GM19397 (cell line): Measurements from ENCODE around the gene RHBDL3.
"Not testable (repeated sequence)": the region's sequence is repeated elsewhere in the genome, so short reads cannot be mapped to it uniquely, and the experiment has no call there.

Source experiments
- ATAC-seq: cut with Tn5 transposase; IDR thresholded peaks from one replicate; pipeline ENCODE4 v1.9.1; 2021; ENCODE audit warnings: mild to moderate bottlenecking, moderate library complexity; ENCODE audit not compliant: unreplicated experiment

The RHBDL3 gene

GRCh38 chr17:32323046-32323445 lies 57.4 kb downstream of the RHBDL3 start:
- no peak for ATAC-seq

GRCh38 chr17:32323811-32324491 lies 58.3 kb downstream of the RHBDL3 start:
- no peak for ATAC-seq

- ATAC-seq, result no peak
Observed at GRCh38 chr17:32327911-32328310, 62.3 kb downstream of the RHBDL3 start.

- no peak for ATAC-seq
Observed at GRCh38 chr17:32330147-32330546, 64.5 kb downstream of the RHBDL3 start.

GRCh38 chr17:32331243-32332040 lies 65.8 kb downstream of the RHBDL3 start:
- ATAC-seq, result no peak

- ATAC-seq, result no peak
Observed at GRCh38 chr17:32333187-32333586, 67.6 kb downstream of the RHBDL3 start.

- ATAC-seq, result no peak
Observed at GRCh38 chr17:32335046-32335445, 69.4 kb downstream of the RHBDL3 start.

- no peak for ATAC-seq
Observed at GRCh38 chr17:32335687-32336086, 70.1 kb downstream of the RHBDL3 start.

- ATAC-seq, result peak; percentile 12
Observed at GRCh38 chr17:32341141-32341856, 75.7 kb downstream of the RHBDL3 start.

GRCh38 chr17:32341857-32342602 lies 76.4 kb downstream of the RHBDL3 start, which contains the start of gene C17orf75:
TSS of gene C17orf75 (minus strand) at chr17:32342173. CDS start at chr17:32342139, 34 bp downstream.
- peak; percentile 82 for ATAC-seq

GRCh38 chr17:32342603-32343325 lies 77.1 kb downstream of the RHBDL3 start:
- no peak for ATAC-seq

- ATAC-seq, result no peak
Observed at GRCh38 chr17:32345951-32346600, 80.4 kb downstream of the RHBDL3 start.

- ATAC-seq, result no peak
Observed at GRCh38 chr17:32348483-32348800, 82.8 kb downstream of the RHBDL3 start.

GRCh38 chr17:32349503-32349853 lies 83.8 kb downstream of the RHBDL3 start:
- no peak for ATAC-seq

GRCh38 chr17:32349854-32350665 lies 84.4 kb downstream of the RHBDL3 start, which contains the start of gene ZNF207:
TSS of gene ZNF207 (plus strand) at chr17:32350157. CDS start at chr17:32350286, 129 bp downstream.
- ATAC-seq, result peak; percentile 80

- no peak for ATAC-seq
Observed at GRCh38 chr17:32350666-32351418, 85.2 kb downstream of the RHBDL3 start.

GRCh38 chr17:32352734-32353133 lies 87.1 kb downstream of the RHBDL3 start:
- not testable (repeated sequence) for ATAC-seq
